Kidney (tissue), 14 donors: ENCODE data around the gene PBX4. TPM values are rescaled to one million over a fixed set of nuclear protein-coding genes. Genes with fewer than 3 reads are reported as not detected.

Source experiments
- DNase-seq, 5 donors: peaks; one replicate each; pipeline ENCODE4 v3.0.0-alpha.2; 2013 to 2020
- FAIRE-seq: peaks from 2 replicates; lab custom pipeline; 2012; peaks lifted over from hg19 to GRCh38; lab: Jason Lieb, UNC
- H3K27ac ChIP-seq, 2 donors: one replicate each; pipeline ENCODE4 v1.7.0; 2013; ENCODE audit warnings: low read depth in 2 of 2, low read length in 2 of 2, inconsistent platforms in 1 of 2
- H3K27me3 ChIP-seq: one replicate; pipeline ENCODE4 v1.7.1; 2013; ENCODE audit warnings: low read length, inconsistent platforms; ENCODE audit not compliant: control insufficient read depth, insufficient read depth
- H3K36me3 ChIP-seq, 3 donors: one replicate each; pipeline versions ENCODE4 v1.7.0 to v1.7.1; 2013; ENCODE audit warnings: low read length in 3 of 3, control low read depth in 1 of 3, inconsistent platforms in 1 of 3; ENCODE audit not compliant: insufficient read depth in 3 of 3, control insufficient read depth in 2 of 3
- H3K4me1 ChIP-seq, 3 donors: one replicate each; pipeline versions ENCODE4 v1.7.0 to v1.7.1; 2013; ENCODE audit warnings: low read length in 3 of 3, inconsistent platforms in 1 of 3, low read depth in 1 of 3; ENCODE audit not compliant: control insufficient read depth in 2 of 3, insufficient read depth in 2 of 3
- H3K4me3 ChIP-seq, 3 donors: one replicate each; pipeline versions ENCODE4 v1.7.0 to v1.8.1; 2013; ENCODE audit warnings: low read length in 3 of 3, control low read depth in 1 of 3, inconsistent platforms in 1 of 3
- H3K9ac ChIP-seq, 3 donors: one replicate each; pipeline versions ENCODE4 v1.7.0 to v1.7.1; 2013; ENCODE audit warnings: low read length in 3 of 3, control low read depth in 1 of 3, inconsistent platforms in 1 of 3
- H3K9me3 ChIP-seq, 3 donors: one replicate each; pipeline versions ENCODE4 v1.7.0 to v1.7.1; 2013; ENCODE audit warnings: low read length in 3 of 3, control low read depth in 1 of 3, inconsistent platforms in 1 of 3; ENCODE audit not compliant: control insufficient read depth in 2 of 3, insufficient read depth in 1 of 3
- CTCF ChIP-seq: IDR thresholded peaks from 3 replicates; pipeline ENCODE4 v1.5.1; 2012; ENCODE audit warnings: mild to moderate bottlenecking, moderate library complexity, borderline replicate concordance; ENCODE audit not compliant: insufficient read depth; ENCODE audit errors: extremely low read depth
- intact Hi-C: fragments of 100-400 bp; cut with DNase I; formaldehyde crosslinking; loops from one replicate; pipeline ENCODE4 v1.11.1; 2022
- polyA plus RNA-seq: library from polyadenylated mRNA; stranded (reverse); fragments of 350-450 nt; fragmentation: Illumina TruSeq; extraction: RNeasy Lipid Tissue Mini Kit (QIAGEN cat#74804); gene quantifications from one replicate; pipeline ENCODE4 v1.2.3, GENCODE V29; 2014; ENCODE audit warnings: low read depth, low replicate concordance; ENCODE audit not compliant: insufficient read depth
- total RNA-seq: library from RNA; stranded (reverse); fragmentation: NEBNext Ultra II Directional; extraction: Animal tissue kit (Norgen Biotek cat#: 25700); gene quantifications from one replicate; pipeline ENCODE4 v1.2.1, GENCODE V29; 2021
- donor health status: control.
- donor health status: control.
- donor health status: control.
- donor health status: control.
- donor health status: control.
- donor health status: DM: yes; HTN: yes; CAD: no.
- donor health status: Normal renal cell carcinoma (clear cell type).

The PBX4 gene
- total and polyA plus RNA-seq, 2 donors from 2014 or later, result 3.9 to 5.7 TPM

GRCh38 chr19:19567391-19567790 is 51.1 kb downstream of the PBX4 start:
- no peaks in the 10 kb centered on the region for H3K9me3 ChIP-seq
- intact Hi-C loops, result no loop called here
- no peak overlapping the region for H3K27ac ChIP-seq
- H3K9ac ChIP-seq, result no peak overlapping the region
- H3K4me3 ChIP-seq, result no peak overlapping the region
- H3K4me1 ChIP-seq, result no peaks in the 10 kb centered on the region
- TF ChIP-seq CTCF, result no peak
- H3K36me3 ChIP-seq, result no peaks in the 10 kb centered on the region
- DNase-seq (no peak), FAIRE-seq (no peak)
- no peaks in the 10 kb centered on the region for H3K27me3 ChIP-seq

GRCh38 chr19:19566306-19566705 is 52.2 kb downstream of the PBX4 start:
- Histone ChIP-seq H3K27me3 (no peaks in the 10 kb centered on the region), H3K9me3 (no peaks in the 10 kb centered on the region), H3K9ac (no peak overlapping the region), H3K27ac (no peak overlapping the region), H3K4me3 (no peak overlapping the region), H3K4me1 (no peaks in the 10 kb centered on the region), H3K36me3 (no peaks in the 10 kb centered on the region)
- intact Hi-C loops, result no loop called here
- TF ChIP-seq CTCF, result no peak
- no peak for DNase-seq
- FAIRE-seq, result no peak

GRCh38 chr19:19563348-19563848 is 55.1 kb downstream of the PBX4 start:
- no peak for TF ChIP-seq CTCF
- intact Hi-C loops, result no loop called here

GRCh38 chr19:19562665-19563347 is 55.7 kb downstream of the PBX4 start:
- no peak overlapping the region for H3K4me3 ChIP-seq
- no peak overlapping the region for H3K9ac ChIP-seq
- H3K9me3 ChIP-seq, result no peaks in the 10 kb centered on the region
- TF ChIP-seq CTCF, result no peak
- intact Hi-C loops, result no loop called here
- no peak overlapping the region for H3K27ac ChIP-seq
- no peaks in the 10 kb centered on the region for H3K4me1 ChIP-seq
- no peaks in the 10 kb centered on the region for H3K27me3 ChIP-seq
- DNase-seq (no peak), FAIRE-seq (no peak)
- no peaks in the 10 kb centered on the region for H3K36me3 ChIP-seq

More at GRCh38 chr19:19563348-19563848, 55.1 kb downstream of the PBX4 start:
- H3K4me3 ChIP-seq, result no peak overlapping the region
- no peaks in the 10 kb centered on the region for H3K4me1 ChIP-seq
- H3K27me3 ChIP-seq, result no peaks in the 10 kb centered on the region
- DNase-seq (no peak), FAIRE-seq (no peak)
- no peaks in the 10 kb centered on the region for H3K36me3 ChIP-seq
- H3K9ac ChIP-seq, result no peak overlapping the region
- H3K27ac ChIP-seq, result no peak overlapping the region
- no peaks in the 10 kb centered on the region for H3K9me3 ChIP-seq
